SIG-M5 treated with dmso at 0.1 percent for 504 hours (cell line): Measurements from ENCODE around the gene OR13J1.
"Not testable (repeated sequence)": the region's sequence is repeated elsewhere in the genome, so short reads cannot be mapped to it uniquely, and the experiment has no call there.

ENCODE experiments used
- DNase-seq: peaks from one replicate; lab custom pipeline; 2025; ENCODE audit not compliant: unreplicated experiment; lab: John Stamatoyannopoulos, UW

Gene OR13J1

GRCh38 chr9:35905051-35905781 is 35.0 kb upstream of the OR13J1 start:
- no peak for DNase-seq

DNA sequence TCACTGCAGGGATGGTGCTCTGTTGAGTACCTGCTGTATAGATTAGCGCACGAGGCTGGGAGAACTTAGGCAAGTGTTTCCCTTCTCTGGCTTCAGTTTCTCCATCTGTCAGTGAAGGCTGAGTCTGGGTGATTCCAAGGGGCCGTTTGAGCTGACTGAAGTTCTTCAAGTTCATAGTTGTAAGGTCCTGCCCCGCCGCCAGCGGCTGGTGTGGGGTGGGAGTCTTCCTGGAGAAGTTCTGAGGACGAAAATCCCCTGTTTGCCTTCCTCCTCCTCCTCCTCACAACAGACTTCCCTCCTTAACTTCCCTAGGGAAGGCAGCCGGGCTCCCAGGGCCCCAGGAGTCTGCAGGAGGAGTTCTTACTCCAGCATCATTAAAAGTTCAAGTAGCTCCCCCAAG is 34.1 kb upstream of the OR13J1 start:
- no peak for DNase-seq

DNA sequence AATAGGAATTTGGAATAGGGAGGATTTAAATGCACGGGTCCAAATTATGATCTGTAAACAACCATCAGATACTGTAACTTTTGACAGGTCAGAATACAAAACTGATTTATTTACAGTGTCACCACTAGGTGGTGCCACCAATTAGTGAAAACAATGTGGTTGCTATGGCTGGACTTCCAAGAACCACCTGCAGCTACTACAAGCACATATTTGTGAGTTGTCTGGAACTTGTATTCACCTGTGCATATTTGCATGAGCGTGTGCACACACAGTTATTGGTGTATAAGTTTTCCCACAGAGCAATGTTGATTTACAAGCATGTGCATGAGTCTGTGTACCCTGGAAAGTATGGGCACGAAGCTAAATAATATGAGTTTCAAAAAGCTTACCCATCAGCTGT is 32.8 kb upstream of the OR13J1 start:
- peak; percentile 54 for DNase-seq

DNA sequence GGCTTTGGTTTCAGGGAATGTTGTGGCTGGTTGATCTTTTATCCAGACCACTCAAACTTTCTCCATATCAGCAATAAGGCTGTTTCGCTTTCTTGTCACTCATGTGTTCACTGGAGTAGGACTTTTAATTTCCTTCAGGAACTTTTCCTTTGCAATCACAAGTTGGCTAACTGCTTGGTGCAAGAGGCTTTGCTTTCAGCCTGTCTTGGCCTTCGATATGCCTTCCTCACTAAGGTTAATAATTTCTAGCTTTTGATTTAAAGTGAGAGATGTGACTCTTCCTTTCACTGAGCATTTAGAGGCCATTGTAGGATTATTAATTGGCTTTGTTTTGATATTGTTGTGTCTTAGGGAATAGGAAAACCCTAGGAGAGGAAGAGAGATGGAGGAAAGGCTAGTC is 28.8 kb upstream of the OR13J1 start:
- DNase-seq = no peak

GRCh38 chr9:35898337-35898736 is 28.1 kb upstream of the OR13J1 start:
- no peak for DNase-seq

DNA sequence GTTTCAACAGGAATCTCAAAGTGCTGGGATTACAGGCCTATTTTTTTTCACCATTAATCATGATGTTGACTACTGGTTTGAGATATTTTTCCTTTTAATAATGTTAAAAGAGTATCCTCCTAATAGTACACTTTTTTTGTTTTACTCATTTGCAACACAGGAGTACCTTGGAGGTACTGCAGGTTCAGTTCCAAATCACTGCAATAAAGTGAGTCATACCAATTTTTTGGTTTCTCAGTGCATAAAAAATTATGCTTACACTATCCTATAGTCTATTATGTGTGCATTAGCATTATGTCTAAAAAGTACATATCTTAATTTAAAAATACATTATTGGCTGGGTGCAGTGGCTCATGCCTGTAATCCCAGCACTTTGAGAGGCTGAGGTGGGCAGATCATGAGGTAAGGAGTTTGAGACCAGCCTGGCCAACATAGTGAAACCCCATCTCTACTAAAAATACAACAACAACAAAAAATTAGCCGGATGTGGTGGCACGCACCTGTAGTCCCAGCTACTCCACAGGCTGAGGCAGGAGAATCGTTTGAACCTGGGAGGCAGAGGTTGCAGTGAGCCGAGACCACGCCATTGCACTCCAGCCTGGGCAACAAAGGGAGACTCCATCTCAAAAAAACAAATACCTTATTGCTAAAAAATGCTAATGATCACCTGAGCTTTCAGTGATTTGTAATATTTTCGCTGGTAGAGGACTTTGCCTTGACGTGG is 27.3 kb upstream of the OR13J1 start:
- DNase-seq = not testable (repeated sequence)

DNA sequence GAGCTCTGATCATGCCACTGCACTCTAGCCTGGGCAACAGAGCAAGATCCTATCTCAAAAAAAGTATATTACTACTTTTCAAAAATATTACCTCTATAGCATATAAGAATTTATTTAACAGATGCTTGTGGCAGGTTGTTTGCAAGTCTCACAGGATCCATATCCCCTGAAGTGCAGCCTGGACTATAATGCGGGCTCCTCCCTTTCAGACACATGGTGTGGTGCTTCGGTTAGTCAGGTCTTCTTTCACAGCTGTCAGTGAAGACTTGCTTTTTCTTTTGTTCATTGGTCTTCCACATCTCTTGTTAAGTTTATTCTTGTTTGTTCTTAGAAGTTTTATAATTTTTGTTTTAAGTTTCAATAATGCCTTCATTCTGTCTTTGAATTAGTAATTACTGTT is 26.4 kb upstream of the OR13J1 start:
- no peak for DNase-seq

- DNase-seq = no peak
Measured at GRCh38 chr9:35892051-35892450, 21.9 kb upstream of the OR13J1 start.

GRCh38 chr9:35891646-35892045 is 21.4 kb upstream of the OR13J1 start:
- peak; percentile 63 for DNase-seq

GRCh38 chr9:35884908-35885307 is 14.7 kb upstream of the OR13J1 start:
- DNase-seq = not testable (repeated sequence)

- DNase-seq = no peak
Measured at GRCh38 chr9:35882996-35883395, 12.8 kb upstream of the OR13J1 start.

DNA sequence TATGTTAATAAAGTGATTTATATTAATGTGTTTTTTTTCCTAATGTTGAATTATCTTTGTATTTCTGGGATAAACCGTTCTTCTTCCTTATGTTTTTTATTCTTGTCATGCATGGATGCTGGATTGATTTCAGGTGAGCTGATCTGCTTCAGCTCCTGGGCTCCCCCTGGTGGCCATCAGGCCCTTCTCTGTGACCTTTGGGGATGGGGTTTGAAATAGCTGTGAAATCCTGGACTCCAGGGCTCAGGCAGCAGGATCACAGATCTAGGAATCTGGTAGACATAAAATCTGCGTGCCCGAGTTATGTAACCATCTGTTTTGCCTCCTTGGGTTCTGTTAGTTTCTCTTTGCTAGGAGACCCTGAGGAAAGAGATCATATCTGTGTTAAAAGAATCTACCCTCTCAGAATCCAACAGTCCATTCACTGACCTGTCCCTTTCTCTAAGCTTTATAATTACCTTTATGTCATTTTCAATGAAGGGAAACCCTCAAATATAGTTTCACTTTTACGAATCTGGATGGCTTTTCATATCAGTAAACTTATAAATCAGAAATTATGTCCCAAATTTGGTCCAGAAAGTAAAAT is 12.2 kb upstream of the OR13J1 start:
- peak; percentile 27 for DNase-seq

DNA sequence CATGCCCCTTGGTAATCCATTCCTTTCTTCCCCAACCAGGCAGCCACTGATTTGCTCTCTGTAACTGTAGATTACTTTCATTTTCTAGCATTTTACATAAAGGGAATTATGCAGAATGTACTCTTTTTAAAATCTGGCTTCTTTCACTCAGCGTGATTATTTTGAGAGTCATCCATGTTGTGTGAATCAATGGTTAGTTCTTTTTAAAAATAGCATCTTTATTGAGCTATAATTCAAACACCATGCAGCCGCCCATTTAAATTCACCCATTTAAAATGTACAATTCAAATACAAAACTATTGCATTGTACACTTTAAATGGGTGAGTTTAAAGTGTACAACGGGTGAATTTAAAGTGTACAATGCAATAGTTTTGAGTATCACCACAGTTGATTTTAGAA is 2.3 kb upstream of the OR13J1 start:
- DNase-seq = no peak

GRCh38 chr9:35871545-35871944 is 1.3 kb upstream of the OR13J1 start:
- DNase-seq = no peak

DNA sequence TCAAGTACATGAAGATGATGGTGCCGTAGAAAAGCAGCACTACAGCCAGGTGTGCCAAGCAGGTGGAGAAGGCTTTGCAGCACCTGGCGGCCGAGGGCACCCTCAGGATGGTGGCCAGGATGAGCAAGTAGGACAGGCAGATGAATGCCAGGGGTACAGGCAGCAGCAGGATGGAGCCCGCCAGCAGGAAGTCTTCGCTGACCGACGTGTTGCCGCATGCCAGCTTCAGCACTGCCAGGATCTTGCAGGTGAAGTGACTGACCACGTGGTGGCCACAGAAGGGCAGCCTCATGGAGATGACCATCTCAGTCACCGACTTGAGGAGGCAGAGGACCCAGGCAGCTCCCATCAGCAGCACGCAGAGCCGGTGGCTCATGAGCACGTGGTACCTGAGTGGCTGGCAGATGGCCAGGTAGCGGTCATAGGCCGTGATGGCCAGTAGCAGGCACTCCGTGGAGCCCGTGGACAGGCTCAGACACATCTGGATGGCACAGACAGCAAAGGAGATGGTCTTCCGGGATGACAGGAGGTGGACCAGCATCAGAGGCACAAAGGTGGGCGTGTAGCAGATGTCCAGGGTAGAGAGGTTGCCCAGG is 482 bp downstream of the OR13J1 start:
- no peak for DNase-seq

DNA sequence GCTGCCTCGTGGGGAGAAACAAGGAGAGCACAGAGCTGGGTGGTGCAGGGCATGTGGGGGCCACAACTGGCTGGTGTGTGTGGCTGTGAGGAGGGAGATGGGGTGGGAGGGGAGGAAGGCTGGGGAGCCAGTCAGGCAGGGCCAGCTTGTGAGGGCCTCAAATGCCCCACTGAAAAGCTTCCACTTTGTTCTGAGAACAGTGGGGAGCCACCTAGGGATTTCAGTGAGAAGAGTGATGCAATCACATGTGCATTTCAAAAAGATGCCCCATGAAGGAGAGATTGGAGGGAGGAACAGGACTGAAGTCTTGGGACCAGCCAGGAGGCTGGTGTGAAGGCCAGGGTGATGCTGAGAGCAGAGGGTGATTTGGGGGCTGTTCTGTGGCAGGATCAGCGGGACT is 1.3 kb downstream of the OR13J1 start:
- DNase-seq = peak; percentile 5

DNA sequence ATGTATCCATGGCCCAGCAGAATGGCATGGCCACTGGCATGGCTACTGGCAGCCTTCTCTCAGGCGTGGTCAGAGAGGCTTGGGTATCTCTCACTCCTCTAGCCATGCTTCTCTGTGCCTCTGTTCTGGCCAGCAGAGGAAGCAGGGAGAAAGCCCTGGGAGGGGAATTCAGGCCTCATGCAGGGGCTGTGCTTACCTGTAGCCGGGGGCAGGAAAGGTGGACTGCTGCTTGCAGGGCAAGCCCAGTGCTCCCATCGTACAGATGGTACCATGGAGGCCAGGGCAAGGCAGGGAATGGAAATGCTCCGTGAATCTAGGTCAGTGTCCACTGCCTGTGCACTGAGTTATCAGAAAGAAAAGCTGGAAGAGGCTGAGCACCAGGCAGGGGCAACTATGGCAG is 2.7 kb downstream of the OR13J1 start:
- DNase-seq = no peak

DNA sequence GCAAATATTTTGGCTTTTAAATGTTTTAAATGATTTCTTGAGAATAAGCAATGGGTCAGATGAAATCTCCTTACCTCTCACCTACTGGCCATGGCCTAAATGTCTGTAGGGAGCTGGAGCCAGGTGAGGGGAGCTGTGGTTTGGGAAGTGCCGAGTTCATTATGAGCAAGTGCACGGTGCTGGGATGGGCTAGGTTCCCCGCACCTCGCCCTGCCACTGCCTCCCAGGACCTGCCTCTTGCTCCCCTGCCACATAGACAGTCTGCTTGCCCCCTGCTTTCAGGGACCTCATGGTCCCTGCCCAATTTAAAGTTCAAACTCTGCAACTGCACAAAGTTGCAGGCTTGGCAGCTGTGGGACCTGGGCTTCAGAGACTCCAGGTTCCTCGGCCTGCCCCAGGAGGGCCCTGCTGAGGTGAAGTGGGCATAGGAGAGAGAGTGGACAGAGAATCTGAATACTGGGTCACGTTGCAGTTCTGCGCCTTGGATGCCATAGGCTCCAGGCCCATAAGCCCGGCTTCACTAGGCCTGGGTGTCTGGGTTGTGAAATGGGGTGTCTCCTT is 5.4 kb downstream of the OR13J1 start:
- DNase-seq = no peak

DNA sequence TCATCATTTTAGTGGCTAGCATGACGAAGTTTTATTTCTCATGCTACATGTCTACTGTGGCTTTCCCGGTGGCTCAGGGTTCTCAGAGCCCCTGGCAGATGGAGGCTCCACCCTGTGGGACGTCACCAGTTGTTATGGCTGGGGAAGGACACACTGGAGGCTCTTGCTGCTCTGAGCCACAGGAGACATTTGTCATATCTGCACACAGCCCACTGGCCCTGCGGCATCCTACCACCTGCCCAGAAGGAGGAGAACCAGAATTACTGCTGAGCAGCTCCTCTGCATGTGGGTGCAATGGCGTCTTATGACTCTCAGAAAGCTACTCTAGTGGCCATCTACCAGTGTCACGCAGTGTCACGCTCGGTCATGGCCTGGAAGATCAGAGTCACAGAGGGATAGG is 6.6 kb downstream of the OR13J1 start:
- no peak for DNase-seq

DNA sequence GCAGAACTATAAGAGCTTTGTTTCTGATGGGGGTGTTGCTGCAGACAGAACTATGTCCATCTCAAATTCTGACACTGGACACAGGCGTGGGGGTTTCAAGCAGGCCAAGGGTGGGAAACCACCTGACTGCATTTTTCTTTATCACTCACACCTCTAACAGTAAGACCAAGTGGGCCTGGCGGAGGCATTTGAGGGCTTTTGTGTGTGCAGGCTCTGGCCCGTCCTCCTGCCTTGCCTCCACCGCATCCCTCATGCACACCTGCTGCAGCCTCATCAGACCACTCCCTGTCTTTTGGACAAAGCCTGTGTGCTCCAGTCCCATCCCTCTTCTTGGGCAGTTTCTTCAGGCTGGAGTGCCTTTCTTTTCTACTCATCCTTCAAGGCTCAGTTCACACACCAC is 7.9 kb downstream of the OR13J1 start:
- DNase-seq = no peak

DNA sequence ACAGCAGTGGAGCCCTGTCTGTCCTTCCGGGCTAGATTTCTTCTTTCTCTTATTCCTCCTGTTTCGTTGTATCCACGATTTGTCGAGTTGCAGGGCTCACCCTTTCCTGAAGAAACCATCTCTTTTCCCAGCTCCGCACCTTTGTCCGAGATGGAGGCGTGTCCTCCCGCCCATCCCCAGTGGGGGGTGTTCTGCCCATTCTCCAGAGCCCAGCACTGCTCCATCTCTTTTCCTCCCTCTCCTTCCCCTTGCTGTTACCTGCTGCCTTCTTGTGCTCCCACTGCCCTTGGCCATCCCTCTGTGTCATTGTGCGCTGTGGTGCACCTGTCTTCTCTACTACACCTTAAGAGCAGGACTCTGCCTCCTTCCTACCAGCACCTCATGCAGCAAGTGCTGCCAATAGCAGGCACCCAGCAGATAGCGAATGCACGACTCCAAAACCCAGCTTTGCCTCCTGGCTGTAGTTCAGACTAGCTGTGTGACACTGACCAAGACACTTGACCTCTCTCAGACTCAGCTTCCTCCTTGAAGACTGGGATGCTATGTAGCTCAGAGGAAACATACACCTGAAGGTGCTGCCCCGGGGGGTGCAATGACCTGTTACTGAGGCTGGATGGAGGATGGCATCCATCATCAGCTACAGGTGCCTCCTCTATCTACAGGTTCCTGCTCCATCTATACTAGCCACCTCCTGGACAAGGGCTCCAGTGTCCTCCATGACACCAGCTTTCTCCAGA is 8.9 kb downstream of the OR13J1 start:
- DNase-seq = no peak
